HG02870 (cell line): Measurements from ENCODE around the gene CBLN4.

Source experiments
- ATAC-seq: cut with Tn5 transposase; IDR thresholded peaks from one replicate; pipeline ENCODE4 v1.9.1; 2021; ENCODE audit warnings: mild to moderate bottlenecking, moderate library complexity; ENCODE audit not compliant: unreplicated experiment

CBLN4 gene

GRCh38 chr20:55947701-55948100 lies 57.6 kb downstream of the CBLN4 start:
- ATAC-seq, result no peak
